A673 (cell line): ENCODE measurements around the gene SPDEF. TPM values are rescaled to one million over a fixed set of nuclear protein-coding genes. Genes with fewer than 3 reads are reported as not detected.

Source experiments
- BruUV-seq: library from RNA; stranded (reverse); fragments of 400-500 nt; replicated peaks from 2 replicates; lab custom pipeline; 2021; lab: Mats Ljungman, UMichigan
- CTCF ChIA-PET: fragments of 300-600 bp; sonication (Branson Sonifier 250); formaldehyde crosslinking; loops from one replicate; lab custom pipeline; 2022; ENCODE audit warnings: antibody characterized with exemption; lab: Charles Lee
- POLR2A ChIA-PET: fragments of 300-600 bp; sonication (Branson Sonifier 250); formaldehyde crosslinking; loops from one replicate; lab custom pipeline; 2022; ENCODE audit warnings: antibody characterized with exemption; ENCODE audit not compliant: low non-redundant PET; lab: Charles Lee
- DNase-seq: peaks from one replicate; pipeline ENCODE4 v3.0.0-alpha.2; 2015; ENCODE audit warnings: low spot score
- H3K27ac ChIP-seq: fragments of 200-600 bp; sonication (generic); 2 replicates; pipeline ENCODE4 v1.5.1; 2016; ENCODE audit warnings: mixed run types, low read depth, mild to moderate bottlenecking, mixed read lengths, antibody characterized with exemption, low read length; ENCODE audit not compliant: poor library complexity, severe bottlenecking
- H3K27me3 ChIP-seq: fragments of 200-600 bp; sonication (generic); replicated peaks from 2 replicates; pipeline ENCODE4 v1.6.1; 2017; ENCODE audit warnings: mixed run types, low read depth, mild to moderate bottlenecking, mixed read lengths, antibody characterized with exemption, low read length; ENCODE audit not compliant: insufficient read depth, poor library complexity
- H3K36me3 ChIP-seq: fragments of 200-600 bp; sonication (generic); 2 replicates; pipeline ENCODE4 v1.6.1; 2016; ENCODE audit warnings: mixed run types, mild to moderate bottlenecking, mixed read lengths, antibody characterized with exemption, low read length; ENCODE audit not compliant: insufficient read depth, poor library complexity, severe bottlenecking
- H3K4me1 ChIP-seq: fragments of 200-600 bp; sonication (generic); 2 replicates; pipeline ENCODE4 v1.6.1; 2017; ENCODE audit warnings: mixed run types, mild to moderate bottlenecking, mixed read lengths, antibody characterized with exemption, low read length; ENCODE audit not compliant: insufficient read depth, poor library complexity, severe bottlenecking
- H3K4me3 ChIP-seq: fragments of 200-600 bp; sonication (generic); 2 replicates; pipeline ENCODE4 v1.5.1; 2016; ENCODE audit warnings: low read depth, mixed run types, mild to moderate bottlenecking, mixed read lengths, low read length; ENCODE audit not compliant: poor library complexity, severe bottlenecking
- H3K9me3 ChIP-seq: fragments of 200-600 bp; sonication (generic); 2 replicates; pipeline ENCODE4 v1.6.1; 2016; ENCODE audit warnings: mixed run types, low read depth, mild to moderate bottlenecking, mixed read lengths, antibody characterized with exemption, low read length; ENCODE audit not compliant: poor library complexity, severe bottlenecking
- EZH2 ChIP-seq: fragments of 200-600 bp; sonication (generic); IDR thresholded peaks from 2 replicates; pipeline ENCODE4 v1.6.1; 2017; ENCODE audit warnings: borderline replicate concordance, low read depth, mild to moderate bottlenecking, mixed read lengths, antibody characterized with exemption, low read length; ENCODE audit not compliant: poor library complexity, severe bottlenecking
- intact Hi-C: fragments of 100-400 bp; cut with micrococcal nuclease; formaldehyde crosslinking; loops from one replicate; pipeline ENCODE4 v1.10.0; 2022; ENCODE audit not compliant: unreplicated experiment
- total RNA-seq: library from RNA; stranded (reverse); gene quantifications from 2 replicates; pipeline ENCODE4 v1.2.3, GENCODE V29; 2021
- TF ChIP-seq, protein P1 (sequence below): fragments of 300-800, 200-600 bp; sonication (generic); conservative IDR thresholded peaks from 2 replicates; pipeline ENCODE4 v1.5.1; 2017; ENCODE audit warnings: low read depth, mild to moderate bottlenecking, antibody characterized with exemption, low read length, moderate library complexity, mixed read lengths

The SPDEF gene
- total RNA-seq, 1 experiment from 2014 or later = not detected

DNA sequence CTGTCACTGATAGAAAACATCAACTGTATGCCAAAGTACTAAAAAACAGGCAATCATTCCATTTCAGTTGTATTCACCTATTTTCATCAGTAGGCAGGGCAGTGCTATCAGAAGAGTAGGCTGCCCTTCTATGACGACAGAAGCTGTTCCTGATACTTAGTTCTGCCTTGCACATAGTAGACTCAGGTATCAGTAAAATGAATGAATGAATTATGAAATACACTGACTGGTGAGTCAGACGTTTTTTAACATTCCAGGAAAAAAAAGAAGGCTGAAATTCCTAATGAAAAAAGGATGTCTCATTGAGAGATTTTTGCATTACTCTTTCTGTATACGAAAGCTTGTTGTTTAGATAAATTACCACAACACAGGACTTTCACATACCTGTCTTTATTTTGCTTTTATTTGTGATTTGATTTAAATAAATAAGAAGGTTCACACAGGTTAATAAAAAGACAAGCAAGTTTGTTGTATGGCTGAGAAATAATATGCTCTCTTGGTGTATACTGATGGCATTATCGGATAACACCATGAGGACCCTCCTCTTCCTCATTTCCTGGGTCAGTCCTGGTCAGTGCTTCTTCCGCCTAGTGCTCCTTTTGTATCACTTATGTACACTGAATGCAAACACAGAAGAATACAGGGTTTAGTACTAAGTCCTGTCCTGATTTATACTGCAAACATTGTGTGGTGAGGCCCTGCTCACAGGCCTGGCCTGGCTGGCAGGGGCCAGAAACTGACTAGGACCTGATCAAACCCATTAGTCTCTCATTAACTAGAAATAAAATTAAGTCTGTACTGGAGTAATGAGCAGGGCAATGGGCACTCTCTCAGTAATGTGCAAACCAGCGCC lies 39.4 kb upstream of the SPDEF start:
- no peak for TF ChIP-seq EZH2
- TF ChIP-seq, protein P1, sequence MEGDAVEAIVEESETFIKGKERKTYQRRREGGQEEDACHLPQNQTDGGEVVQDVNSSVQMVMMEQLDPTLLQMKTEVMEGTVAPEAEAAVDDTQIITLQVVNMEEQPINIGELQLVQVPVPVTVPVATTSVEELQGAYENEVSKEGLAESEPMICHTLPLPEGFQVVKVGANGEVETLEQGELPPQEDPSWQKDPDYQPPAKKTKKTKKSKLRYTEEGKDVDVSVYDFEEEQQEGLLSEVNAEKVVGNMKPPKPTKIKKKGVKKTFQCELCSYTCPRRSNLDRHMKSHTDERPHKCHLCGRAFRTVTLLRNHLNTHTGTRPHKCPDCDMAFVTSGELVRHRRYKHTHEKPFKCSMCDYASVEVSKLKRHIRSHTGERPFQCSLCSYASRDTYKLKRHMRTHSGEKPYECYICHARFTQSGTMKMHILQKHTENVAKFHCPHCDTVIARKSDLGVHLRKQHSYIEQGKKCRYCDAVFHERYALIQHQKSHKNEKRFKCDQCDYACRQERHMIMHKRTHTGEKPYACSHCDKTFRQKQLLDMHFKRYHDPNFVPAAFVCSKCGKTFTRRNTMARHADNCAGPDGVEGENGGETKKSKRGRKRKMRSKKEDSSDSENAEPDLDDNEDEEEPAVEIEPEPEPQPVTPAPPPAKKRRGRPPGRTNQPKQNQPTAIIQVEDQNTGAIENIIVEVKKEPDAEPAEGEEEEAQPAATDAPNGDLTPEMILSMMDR = no peak
- ChIA-PET POLR2A (no interaction called here), CTCF (interaction anchor here (0.6 kb wide), 1 partner anchor 268 kb away, joined by 3 read pairs; no protein-coding TSS in a partner anchor)
- H3K36me3 ChIP-seq = no peaks in the 10 kb centered on the region
- BruUV-seq = no TSS peak
- no peak overlapping the region for H3K27ac ChIP-seq
- no peaks in the 10 kb centered on the region for H3K4me1 ChIP-seq
- no peak overlapping the region for H3K4me3 ChIP-seq
- intact Hi-C loops = no loop called here
- H3K9me3 ChIP-seq = no peaks in the 10 kb centered on the region
- no peak for DNase-seq
- no peaks in the 10 kb centered on the region for H3K27me3 ChIP-seq

DNA sequence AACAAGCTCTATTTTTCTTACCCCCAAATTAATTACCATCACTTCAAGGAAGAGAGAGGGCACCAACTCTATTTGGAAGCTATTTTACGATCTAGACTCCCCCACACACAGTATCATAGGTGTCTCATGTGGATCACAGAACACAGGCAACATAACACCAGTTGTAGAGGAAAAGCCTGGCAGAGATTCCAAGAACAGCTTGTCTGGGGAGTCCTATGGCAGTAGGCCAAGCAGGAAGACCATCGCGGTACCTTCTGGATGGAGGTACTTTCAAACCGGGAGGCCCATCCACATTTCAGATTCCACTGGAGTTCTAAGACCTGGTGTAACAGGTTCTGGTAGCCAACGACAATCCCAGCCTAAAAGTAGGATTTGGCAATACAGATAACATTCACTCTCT lies 37.6 kb upstream of the SPDEF start:
- Histone ChIP-seq H3K4me1 (no peaks in the 10 kb centered on the region), H3K27me3 (no peaks in the 10 kb centered on the region), H3K27ac (no peak overlapping the region), H3K4me3 (no peak overlapping the region), H3K9me3 (no peaks in the 10 kb centered on the region), H3K36me3 (no peaks in the 10 kb centered on the region)
- TF ChIP-seq, protein P1 = no peak
- no peak for DNase-seq
- intact Hi-C loops = no loop called here
- ChIA-PET POLR2A (interaction anchor here (0.7 kb wide), 1 partner anchor 225 kb away, joined by 5 read pairs; no protein-coding TSS in a partner anchor), CTCF (no interaction called here)
- BruUV-seq = no TSS peak

DNA sequence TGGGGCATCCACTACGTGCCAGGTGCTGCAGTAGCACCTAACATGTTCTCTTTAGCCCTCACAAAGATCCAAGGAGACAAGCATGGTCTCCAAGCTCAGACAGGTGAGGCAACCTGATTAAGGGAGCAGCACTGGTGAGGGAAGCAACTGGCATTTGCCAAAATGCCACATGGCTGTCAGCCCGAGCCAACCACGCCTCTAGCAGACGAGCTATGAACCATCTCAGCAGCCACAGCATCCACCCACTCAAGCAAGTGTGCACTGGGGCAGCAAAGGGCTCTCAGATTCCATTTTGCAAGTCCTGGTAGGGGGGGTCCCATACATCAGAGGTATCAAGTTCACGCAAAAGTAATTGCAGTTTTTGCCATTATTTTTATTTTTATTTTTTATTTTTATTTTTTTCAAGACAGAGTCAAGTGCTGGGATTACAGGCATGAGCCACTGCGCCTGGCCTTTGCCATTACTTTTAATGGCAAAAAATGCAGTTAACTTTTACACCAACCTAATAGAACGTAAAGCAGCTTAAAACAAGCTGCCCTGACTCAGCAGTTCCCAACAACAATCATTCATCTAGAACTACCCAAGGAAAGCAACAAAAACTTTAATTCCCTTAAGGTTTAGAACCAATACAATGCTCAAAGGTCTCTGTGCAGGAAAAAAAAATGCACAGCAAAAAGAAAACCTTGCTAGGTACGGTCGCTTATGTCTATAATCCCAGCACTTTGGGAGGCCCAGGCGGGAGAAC lies 36.3 kb upstream of the SPDEF start:
- Histone ChIP-seq H3K4me3 (no peak overlapping the region), H3K27ac (no peak overlapping the region), H3K27me3 (no peaks in the 10 kb centered on the region), H3K36me3 (no peaks in the 10 kb centered on the region), H3K4me1 (no peaks in the 10 kb centered on the region), H3K9me3 (no peaks in the 10 kb centered on the region)
- TF ChIP-seq, protein P1 = no peak
- TF ChIP-seq EZH2 = no peak
- CTCF ChIA-PET = no interaction called here
- intact Hi-C loops = no loop called here
- POLR2A ChIA-PET = no interaction called here
- BruUV-seq = no TSS peak
- DNase-seq = no peak
